ENCODE data around the gene YWHAG. TPM values are rescaled to one million over a fixed set of nuclear protein-coding genes. Genes with fewer than 3 reads are reported as not detected.

YWHAG gene
- total and polyA plus RNA-seq, 2 of the 13 experiments (the other 11 are each of a cell fraction or from before 2014, with no cell fraction given) = 36.9 to 67.5 TPM

- TF ChIP-seq EHMT2 (IDR thresholded peaks at IDR 0.05; ENCODE audit: borderline replicate concordance, low read depth, low read length) (no peak), MBD4 (IDR thresholded peaks at IDR 0.05; ENCODE audit: borderline replicate concordance, low read length) (no peak), ATRX (CRISPR knock-in tag; IDR thresholded peaks at IDR 0.05; ENCODE audit: borderline replicate concordance) (no peak), NFKB2 (CRISPR knock-in tag; IDR thresholded peaks at IDR 0.05; ENCODE audit: borderline replicate concordance) (no peak), ZFYVE20 (CRISPR knock-in tag; IDR thresholded peaks at IDR 0.05; ENCODE audit: borderline replicate concordance, low read depth) (0 out of 2 replicates have a peak, but pooled peaks have one; percentile 56), BCL6 (CRISPR knock-in tag; IDR thresholded peaks at IDR 0.05) (peak; percentile 34; the same call in 1 of the 2 replicates), HOXA9 (CRISPR knock-in tag; IDR thresholded peaks at IDR 0.05; ENCODE audit: borderline replicate concordance) (no peak), NFE2L1 (CRISPR knock-in tag; IDR thresholded peaks at IDR 0.05; ENCODE audit: borderline replicate concordance) (peak; percentile 95), ATF7 (IDR thresholded peaks at IDR 0.05) (no peak), ATF7 (CRISPR knock-in tag; IDR thresholded peaks at IDR 0.05) (peak; percentile 52; the same call in 1 of the 2 replicates), TCF12 (IDR thresholded peaks at IDR 0.05) (no peak), TCF12 (CRISPR knock-in tag; IDR thresholded peaks at IDR 0.05) (no peak), USF2 (IDR thresholded peaks at IDR 0.05; ENCODE audit: low read depth, low read length) (no peak), USF2 (CRISPR knock-in tag; IDR thresholded peaks at IDR 0.05; ENCODE audit: borderline replicate concordance) (no peak), ZNF580 (CRISPR knock-in tag; IDR thresholded peaks at IDR 0.05; ENCODE audit: borderline replicate concordance, low read depth) (0 out of 2 replicates have a peak, but pooled peaks have one; percentile 32), TSC22D2 (CRISPR knock-in tag; IDR thresholded peaks at IDR 0.05; ENCODE audit: borderline replicate concordance) (no peak; the same call in 1 of the 2 replicates), ZBTB33 (CRISPR knock-in tag; IDR thresholded peaks at IDR 0.05) (no peak; the same call in 1 of the 2 replicates), PHB2 (IDR thresholded peaks at IDR 0.05; ENCODE audit: partially characterized antibody) (no peak), PRDM15 (CRISPR knock-in tag; IDR thresholded peaks at IDR 0.05) (no peak), ZNF780A (CRISPR knock-in tag; IDR thresholded peaks at IDR 0.05) (no peak), CENPX (CRISPR knock-in tag; IDR thresholded peaks at IDR 0.05) (no peak)
Observed at GRCh38 chr7:76359111-76359977, 553 bp upstream of the YWHAG start (continued).
